KG1 (cell line): ENCODE results near the gene PCYT1A.
"Not testable (repeated sequence)": the region's sequence is repeated elsewhere in the genome, so short reads cannot be mapped to it uniquely, and the experiment has no call there.

Experiments
- DNase-seq: peaks from one replicate; lab custom pipeline; 2025; lab: John Stamatoyannopoulos, UW

PCYT1A gene

DNA sequence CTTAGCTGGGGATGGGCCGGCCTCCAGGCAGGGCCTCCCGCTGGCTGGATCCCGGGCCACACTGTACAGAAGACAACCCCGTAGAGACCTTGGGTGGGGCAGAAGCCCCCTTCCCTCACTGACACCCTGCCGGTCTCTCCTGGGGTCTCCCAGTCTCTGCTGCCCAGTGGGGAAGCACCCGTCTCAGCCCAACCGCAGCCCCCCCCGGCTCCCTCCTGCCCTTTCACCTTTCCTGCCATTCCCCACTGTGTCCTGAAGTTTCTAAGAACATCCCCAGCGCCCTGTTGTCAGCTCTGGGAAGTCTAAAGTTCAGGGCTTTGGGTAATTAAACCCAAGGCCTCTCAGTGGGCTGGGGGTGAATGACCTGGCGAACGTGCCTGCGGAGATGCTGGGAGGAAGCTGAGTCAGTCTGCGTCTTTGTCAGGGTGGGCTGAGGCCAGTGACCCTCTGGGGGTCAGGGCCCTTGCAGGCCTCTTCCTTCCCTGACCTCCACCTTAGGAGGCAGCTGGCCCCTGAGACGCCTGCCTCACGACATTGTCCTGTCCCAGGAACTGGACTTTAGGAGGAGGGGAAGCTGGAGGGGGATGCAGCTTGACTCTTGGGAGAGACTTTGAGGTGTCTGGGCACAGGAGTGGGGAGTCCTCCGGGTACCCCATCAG lies 72.6 kb downstream of the PCYT1A start:
- no peak for DNase-seq

DNA sequence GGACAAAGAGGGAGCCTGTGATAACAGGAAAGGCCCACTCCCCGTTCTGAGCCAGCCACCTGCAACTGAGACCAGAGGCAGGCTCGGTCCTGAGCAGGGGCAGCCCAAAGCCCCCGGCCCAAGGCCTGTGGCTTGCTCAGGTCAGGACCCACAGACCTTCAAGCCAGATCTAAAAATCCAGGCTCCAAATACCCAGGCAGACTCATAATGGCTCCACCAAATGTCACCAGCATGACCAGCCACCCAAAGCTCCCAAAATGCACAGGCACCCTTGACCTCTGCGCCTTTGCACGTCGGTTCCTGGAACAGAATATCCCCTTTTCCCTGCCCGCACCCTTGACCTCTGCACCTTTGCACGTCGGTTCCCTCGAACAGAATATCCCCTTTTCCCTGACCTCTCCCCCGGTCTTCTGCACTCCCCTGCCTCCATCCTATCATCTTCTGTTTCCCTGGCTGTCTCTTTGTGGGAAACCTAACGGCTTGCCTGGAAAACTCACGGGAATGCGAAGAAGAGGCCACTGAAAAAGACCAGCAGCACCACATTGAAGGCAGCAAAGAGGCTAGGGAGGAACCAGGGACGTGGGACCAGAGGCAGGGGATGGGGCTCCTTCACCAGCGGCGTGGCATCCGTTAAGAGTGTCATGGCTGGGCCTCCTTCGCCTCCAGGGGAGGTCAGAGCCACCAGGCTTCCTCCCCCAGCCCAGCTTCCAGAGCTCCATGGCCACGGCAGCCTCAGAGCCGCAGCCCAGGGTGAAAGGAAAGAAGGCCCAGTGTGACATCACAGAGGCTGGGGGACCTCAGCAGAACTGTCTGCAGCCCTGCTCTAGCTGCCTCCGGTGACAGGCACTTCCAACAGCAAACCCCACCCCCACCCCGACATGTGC lies 76.6 kb downstream of the PCYT1A start, which contains the start of gene ZDHHC19:
ZDHHC19 (minus strand) TSS at position 728 of the 884 bp plus-strand sequence; CDS start at position 643, 85 bp downstream.
- DNase-seq = no peak

- DNase-seq = not testable (repeated sequence)
Measured at GRCh38 chr3:196209944-196210672, 77.4 kb downstream of the PCYT1A start.

DNA sequence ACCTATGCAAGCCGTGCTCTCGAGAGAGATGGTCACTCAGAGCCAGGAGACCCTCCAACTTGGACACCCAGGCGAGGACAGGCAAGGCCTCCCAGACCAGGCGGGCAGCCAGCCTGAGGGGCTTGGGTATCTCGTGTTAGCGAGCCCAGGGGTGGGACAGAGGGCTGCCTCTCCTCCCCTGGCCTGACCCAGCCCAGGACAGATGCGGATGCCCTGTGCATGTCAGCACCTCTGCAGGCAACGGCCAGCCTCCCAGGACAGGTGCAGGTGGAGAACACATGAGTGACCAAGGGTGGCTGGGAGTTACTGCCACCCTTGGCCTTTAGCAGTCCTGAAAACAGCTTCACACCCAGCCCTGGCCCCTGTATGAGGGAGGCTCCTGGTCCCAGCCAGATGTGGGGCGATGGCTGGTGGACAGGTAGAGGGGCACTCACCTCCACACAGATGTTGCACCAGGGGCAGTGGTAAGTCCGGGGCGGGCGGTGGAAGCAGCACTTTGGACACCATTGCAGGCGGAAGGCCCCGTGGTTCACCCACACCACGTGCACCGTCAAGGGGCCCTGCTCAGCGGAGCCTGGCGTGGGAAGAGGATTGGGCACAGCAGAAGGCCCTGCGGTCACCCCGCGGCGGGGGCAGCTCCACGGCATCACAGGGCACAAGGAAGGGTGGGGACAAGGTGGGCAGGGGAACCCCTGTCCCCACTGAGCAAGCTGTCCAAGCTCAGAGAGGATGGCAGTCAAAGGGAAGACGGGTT lies 78.4 kb downstream of the PCYT1A start:
- DNase-seq = no peak

DNA sequence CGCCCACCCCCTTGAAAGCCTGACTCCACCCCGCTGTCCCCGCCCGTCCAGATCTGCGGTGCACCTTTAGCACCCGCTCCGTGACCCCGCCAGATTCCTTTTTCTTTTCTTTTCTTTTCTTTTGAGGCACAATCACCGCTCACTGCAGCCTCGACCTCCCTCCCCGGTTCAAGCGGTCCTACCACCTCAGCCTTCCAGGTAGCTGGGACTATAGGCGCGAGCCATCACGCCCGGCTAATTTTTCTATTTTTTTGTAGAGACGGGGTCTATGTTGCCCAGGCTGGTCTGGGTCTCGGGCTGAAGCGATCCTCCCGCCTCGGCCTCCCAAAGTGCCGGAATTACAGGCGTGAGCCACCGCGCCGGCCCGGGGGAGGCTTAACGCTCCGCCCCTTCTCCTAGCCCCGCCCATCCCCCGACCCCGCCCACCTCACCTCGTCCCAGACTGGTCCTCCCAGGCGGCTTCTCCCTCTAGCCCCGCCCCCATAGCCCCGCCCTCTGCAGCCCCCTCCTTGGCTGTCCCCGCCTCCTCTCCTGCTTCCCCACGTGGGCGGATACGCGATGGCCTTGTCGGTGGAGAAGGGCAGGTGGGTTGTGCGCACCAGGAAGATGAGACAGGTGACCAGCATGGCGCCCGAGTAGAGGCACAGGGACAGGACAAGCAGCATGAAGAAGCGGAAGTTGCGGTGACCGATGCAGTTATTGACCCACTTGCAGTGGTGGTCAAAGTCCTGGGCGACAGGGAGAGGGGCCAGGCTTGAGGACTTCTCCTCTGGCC lies 79.5 kb downstream of the PCYT1A start:
- no peak for DNase-seq

DNA sequence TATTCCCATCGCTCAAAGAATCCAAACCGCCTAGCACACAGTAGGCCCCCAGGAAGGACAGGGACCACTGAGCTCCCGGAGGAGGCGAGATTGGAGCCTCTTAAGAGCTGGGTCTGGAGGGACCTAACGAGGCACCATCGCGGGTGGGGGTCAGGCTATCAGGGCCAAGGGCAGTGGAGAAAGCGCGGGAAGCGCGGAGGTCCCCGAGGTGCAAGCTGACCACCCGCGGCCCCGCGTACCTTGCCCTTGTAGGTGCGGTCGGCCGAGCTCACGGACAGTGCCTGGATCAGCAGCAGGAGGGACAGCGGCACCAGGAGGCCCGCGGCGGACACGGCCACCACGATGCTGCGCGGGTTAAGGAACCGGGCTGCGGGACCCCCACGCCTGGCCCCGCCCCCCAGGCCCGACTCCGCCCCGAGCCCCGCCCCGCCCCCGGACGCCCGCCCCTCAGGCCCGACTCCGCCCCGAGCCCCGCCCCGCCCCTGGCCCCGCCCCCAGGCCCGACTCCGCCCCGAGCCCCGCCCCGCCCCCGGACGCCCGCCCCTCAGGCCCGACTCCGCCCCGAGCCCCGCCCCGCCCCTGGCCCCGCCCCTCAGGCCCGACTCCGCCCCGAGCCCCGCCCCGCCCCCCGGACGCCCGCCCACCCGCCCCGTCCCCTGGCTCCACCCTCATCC lies 80.2 kb downstream of the PCYT1A start:
- DNase-seq = no peak

- not testable (repeated sequence) for DNase-seq
Measured at GRCh38 chr3:196205442-196206205, 81.9 kb downstream of the PCYT1A start.

DNA sequence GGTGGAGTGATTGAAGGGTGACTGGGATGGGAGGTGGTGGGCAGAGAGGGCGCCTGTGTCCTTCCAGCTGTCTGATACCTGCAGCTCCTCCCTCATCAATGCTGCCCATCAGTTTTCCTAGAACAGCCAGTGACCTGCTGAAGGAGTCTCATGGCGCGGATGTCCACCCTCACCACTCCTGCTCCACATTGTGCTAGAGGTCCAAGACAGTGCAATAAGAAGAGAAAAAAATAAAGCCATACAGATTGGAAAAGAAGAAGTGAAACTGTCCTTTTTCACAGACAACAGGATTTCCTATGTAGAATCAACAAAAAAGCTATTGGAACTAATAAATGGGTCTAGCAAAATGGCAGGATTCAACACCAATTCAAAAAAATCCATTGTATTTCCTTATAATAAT lies 83.7 kb downstream of the PCYT1A start:
- DNase-seq = no peak

DNA sequence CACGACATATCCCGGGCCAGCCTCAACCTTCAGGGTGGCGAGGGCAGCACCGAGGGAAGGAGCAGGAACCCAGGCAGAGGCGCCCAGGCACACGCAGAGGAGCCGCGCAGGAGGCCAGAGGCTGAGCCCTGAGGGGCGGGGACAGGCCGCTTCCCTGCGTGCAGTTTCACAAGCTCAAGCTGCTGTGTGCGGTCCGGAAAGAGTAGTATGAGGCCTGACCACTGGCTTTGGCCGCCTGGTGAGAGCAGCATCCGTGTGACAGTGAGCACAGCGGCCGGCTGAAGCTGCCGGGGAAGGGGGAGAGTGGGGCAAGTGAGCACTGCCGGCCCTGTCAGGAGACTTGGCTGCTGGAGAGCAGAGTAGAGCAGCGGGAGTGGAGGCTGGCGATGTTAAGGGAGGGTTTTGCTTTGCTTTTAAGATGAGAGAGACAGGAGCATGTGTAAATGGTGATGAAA lies 85.0 kb downstream of the PCYT1A start:
- no peak for DNase-seq

- DNase-seq = no peak
Measured at GRCh38 chr3:196198771-196199753, 88.5 kb downstream of the PCYT1A start.

DNA sequence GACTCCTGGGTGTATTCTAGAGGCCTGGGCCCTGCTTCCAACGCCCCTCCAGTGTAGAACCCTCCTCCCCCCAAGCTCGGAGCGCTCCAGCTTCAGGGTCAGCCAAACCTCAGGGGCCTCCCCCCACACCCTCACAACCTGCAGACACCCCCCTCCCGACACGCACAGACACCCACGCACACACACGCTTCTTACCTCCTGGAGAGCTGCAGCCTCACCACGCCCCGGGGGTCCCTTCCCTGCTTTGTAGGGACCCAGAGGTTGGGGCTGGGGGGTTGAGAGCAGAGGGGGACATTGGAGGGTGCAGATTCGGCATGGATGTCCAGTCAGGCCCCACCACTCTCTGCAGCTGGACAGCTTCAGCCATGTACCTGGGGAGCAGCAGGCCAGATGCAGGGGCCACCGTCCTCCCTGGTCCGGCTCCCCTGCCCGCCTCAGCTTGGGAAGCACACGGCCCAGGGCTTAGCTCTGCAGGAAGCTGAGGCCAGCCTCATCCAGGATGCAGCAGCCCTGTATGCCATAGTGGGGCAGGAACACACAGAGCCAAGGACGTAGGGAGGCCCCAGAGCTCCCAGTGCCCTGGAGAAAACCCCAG lies 89.3 kb downstream of the PCYT1A start:
- DNase-seq = no peak

GRCh38 chr3:196197524-196197923 lies 90.0 kb downstream of the PCYT1A start:
- DNase-seq = no peak

DNA sequence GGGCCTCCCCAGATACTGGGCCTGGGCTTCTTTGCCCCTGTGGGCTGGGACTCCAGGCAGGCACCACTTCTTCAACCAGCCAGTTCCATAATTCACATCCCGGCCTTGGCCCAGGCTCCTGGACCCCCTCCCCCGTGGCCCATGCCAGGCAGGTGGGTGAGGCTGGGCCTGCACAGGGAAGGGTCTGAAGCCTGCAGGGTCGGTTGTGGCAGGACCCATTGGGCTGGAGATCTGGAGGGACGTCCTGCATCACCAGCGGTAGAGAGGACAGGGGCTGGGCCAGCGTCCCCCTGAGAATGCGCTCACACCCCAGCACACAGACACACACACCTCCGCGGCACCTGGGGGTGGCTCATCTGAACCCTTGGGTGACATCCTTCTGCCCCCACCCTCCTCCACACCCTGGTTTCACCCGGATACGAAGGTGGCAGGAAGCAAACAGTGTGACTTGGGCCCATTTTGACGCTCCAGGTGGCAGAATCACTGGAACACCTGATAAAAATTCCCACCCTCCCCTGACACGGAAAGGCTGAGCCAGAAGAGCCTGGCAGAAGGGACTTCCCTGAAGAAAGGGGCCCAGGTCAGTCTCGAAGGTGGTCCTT lies 91.8 kb downstream of the PCYT1A start:
- DNase-seq = no peak

DNA sequence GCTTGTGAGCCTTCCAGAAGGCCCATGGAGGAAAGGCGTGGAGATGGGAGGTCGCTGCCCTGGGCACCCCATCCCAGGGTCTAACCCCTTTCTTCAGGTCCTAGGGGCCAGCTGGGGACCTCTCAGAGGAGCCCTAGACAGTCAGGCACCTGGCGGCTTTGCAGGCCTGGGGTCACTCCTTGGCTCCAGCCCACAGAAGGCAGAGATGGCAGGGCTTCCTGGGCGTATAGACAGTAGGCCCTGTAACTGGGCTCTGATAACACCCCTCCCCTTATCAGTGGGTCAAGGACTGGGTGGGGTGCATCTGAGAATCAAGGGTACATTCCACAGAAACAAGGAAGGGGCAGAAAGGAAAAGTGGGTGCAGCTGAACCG lies 93.0 kb downstream of the PCYT1A start:
- no peak for DNase-seq

DNA sequence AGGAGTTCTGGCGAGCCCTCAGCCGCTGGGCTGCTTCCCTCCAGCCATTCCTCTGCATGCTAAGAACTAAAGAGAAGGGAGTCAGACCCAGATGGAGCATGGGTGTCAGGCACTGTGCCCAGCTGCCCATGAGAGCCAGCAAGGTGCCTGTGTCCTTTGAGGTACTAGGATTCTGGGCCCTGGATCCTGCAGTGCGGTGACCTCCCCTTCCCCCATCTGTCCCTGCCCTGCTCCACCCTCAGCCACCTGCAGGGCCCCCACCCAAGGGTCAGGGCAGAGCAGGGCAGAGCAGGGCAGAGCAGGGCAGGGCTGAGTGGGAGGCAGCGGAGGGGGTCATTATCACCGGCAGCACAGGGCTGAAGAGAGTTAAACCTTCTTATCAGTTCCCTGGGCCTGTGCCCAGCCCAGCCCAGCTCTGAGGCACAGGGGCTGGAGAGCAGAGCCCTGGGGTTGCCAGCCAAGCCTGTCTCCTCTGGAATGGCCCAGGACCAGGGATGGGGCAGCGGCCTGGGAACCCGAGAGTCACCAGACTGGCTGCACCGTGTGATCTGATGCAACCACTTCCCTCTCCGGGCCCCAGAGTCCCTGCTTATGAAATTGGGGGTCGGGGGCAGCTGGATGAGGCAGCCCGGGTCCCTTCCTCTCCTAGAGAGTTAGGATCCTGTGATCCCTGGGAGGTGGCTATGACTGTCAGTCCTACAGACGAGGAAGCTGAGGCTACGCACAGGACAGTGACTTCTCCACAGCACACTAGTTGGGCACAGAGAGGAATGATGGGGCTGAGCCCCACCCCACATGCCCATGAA lies 93.6 kb downstream of the PCYT1A start:
- DNase-seq = no peak

GRCh38 chr3:196193133-196193735 lies 94.3 kb downstream of the PCYT1A start:
- no peak for DNase-seq
